Esophagus (tissue), 2 donors: ENCODE measurements around the gene FOXE3. TPM values are rescaled to one million over a fixed set of nuclear protein-coding genes. Genes with fewer than 3 reads are reported as not detected.

Source experiments
- H3K27ac ChIP-seq, 2 donors: one replicate each; pipeline ENCODE4 v1.5.1; 2013; ENCODE audit warnings: low read depth in 2 of 2, mild to moderate bottlenecking in 2 of 2, inconsistent platforms in 1 of 2, low read length in 1 of 2, moderate library complexity in 1 of 2
- H3K27me3 ChIP-seq, 2 donors: one replicate each; pipeline ENCODE4 v1.6.1; 2013; ENCODE audit warnings: low read length in 2 of 2, control low read depth in 1 of 2, mild to moderate bottlenecking in 1 of 2; ENCODE audit not compliant: insufficient read depth in 2 of 2, control insufficient read depth in 1 of 2
- H3K36me3 ChIP-seq, 2 donors: one replicate each; pipeline ENCODE4 v1.6.1; 2013; ENCODE audit warnings: low read length in 1 of 2; ENCODE audit not compliant: control insufficient read depth in 2 of 2, insufficient read depth in 2 of 2
- H3K4me1 ChIP-seq, 2 donors: one replicate each; pipeline ENCODE4 v1.6.1; 2013; ENCODE audit warnings: low read length in 1 of 2; ENCODE audit not compliant: control insufficient read depth in 2 of 2, insufficient read depth in 2 of 2
- H3K4me3 ChIP-seq, 2 donors: one replicate each; pipeline ENCODE4 v1.5.1; 2013; ENCODE audit warnings: low read length in 2 of 2, mild to moderate bottlenecking in 2 of 2, low read depth in 1 of 2, moderate library complexity in 1 of 2
- H3K9me3 ChIP-seq, 2 donors: one replicate each; pipeline ENCODE4 v1.6.1; 2013; ENCODE audit warnings: mild to moderate bottlenecking in 2 of 2, low read depth in 1 of 2, low read length in 1 of 2, moderate library complexity in 1 of 2; ENCODE audit not compliant: control insufficient read depth in 2 of 2, insufficient read depth in 1 of 2
- WGBS, 2 donors: extraction: QIAGEN DNeasy Blood & Tissue Kit; methylation state at CpG; one replicate each; pipeline ENCODE4 v1.1.7; 2013; 5-methylcytosine and 5-hydroxymethylcytosine counted together
- polyA plus RNA-seq, 2 donors: library from polyadenylated mRNA; stranded (reverse); fragments of 200-250 nt; gene quantifications; one replicate each; pipeline ENCODE4 v1.2.3, GENCODE V29; 2013
- donor health status: healthy with polysubstance abuse.
- donor health status: Bipolar disorder and iron deficiency.

The FOXE3 gene
- polyA plus RNA-seq, 2 donors: not detected

DNA sequence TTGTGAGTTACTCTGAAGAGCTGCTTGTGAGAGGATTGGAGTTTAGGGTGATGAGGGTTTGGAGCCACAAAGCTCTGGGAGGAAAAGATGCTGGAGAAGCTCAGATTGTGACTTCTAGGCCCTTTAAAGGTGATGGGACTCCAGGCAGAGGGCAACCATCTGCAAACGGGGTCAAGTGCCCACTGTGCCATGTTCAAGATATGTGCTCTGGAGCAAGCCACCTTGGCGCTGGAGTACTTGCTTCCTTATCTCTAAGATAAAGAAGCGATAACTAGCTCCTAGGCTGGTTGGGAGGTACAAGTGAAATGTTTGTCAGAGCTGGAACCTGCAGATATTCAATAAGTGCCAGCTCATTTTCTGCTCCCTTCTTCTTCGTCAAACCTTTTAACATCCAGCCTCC lies 14.3 kb upstream of the FOXE3 start:
- no peaks in the 10 kb centered on the region for H3K36me3 ChIP-seq
- peaks cover 0 to 3% of the 10 kb centered on the region in 2 donors for H3K9me3 ChIP-seq
- H3K4me1 ChIP-seq: peaks cover 0 to 2% of the 10 kb centered on the region in 2 donors
- no peak overlapping the region for H3K4me3 ChIP-seq
- no peak overlapping the region for H3K27ac ChIP-seq
- 84 to 89% methylated on average over 4 of the region's 4 CpGs for WGBS, 2 donors
- H3K27me3 ChIP-seq: no peaks in the 10 kb centered on the region

DNA sequence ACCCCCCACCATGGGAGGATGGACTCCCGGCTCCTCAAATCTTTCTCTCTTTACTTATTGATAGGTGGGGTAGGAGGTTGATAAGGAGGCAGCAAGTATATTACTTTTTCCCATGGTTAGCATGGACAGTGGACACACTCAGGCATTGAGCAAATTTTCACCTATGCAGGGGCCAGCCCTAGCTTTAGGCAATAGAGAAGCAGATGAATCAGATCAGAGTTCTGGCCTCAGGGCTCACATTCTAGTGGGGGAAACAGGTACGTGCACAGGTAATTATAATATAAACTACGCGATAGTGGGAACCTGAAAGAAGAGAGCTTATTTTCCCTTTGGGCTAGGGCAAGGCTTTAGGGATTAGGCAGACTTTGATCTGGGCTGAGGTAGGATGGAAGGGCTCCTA lies 13.5 kb upstream of the FOXE3 start:
- 72 to 76% methylated on average over 4 of the region's 4 CpGs for WGBS, 2 donors

DNA sequence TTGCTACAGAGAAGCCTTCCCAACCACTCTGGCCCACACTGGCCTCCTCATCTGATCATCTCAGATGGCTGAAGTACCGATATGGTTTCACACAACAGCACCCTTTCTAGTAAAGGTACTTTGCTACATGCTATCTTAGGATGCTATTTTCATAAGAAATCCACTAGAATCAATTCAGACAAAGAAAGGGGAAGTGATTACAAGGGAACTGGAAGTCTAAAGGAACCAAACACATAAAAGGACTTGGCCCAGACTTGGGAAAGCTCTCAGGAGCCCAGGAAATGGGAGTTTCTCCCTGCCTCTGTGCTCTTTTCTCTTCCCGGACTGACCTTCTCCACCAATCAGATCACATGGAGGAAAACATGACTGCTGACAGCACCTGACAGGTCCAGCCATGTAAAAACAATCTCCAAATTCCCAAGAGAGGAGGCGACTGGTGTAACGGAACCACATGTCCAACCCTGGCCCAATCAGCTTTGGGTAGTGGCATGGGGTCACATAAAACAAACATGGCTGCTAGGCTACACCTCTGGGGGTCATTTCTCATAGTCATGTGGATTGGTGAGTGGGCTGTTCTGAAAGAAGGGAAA lies 12.7 kb upstream of the FOXE3 start:
- 82 to 90% methylated on average over 4 of the region's 4 CpGs for WGBS, 2 donors
- no peaks in the 10 kb centered on the region for H3K27me3 ChIP-seq

More for the DNA sequence above, 13.5 kb upstream of the FOXE3 start:
- Histone ChIP-seq H3K27ac (no peak overlapping the region), H3K9me3 (peaks cover 0 to 3% of the 10 kb centered on the region in 2 donors), H3K4me1 (peaks cover 0 to 2% of the 10 kb centered on the region in 2 donors), H3K27me3 (no peaks in the 10 kb centered on the region), H3K36me3 (no peaks in the 10 kb centered on the region), H3K4me3 (no peak overlapping the region)

DNA sequence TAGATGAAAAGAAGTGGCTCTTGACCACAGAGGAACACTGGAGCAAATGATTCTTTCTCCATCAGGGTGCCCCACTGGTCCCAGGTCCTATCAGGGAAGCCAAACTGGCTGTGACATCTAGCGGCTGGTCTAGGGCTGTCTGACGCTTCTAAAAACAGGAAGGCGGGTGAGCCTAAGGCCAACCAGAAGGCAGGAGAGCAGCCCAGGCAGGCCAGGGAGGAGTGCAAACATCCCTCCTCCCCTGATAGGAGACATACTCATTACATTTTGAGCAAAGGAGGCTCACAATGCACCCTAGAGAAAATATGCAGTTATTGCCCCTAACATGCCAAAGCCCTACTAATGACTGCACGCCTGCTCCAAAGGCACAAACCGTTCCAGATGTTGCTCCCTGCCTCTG lies 10.4 kb upstream of the FOXE3 start:
- 79 to 82% methylated on average over 5 of the region's 5 CpGs for WGBS, 2 donors
- H3K9me3 ChIP-seq: peaks cover 0 to 3% of the 10 kb centered on the region in 2 donors
- no peaks in the 10 kb centered on the region for H3K36me3 ChIP-seq
- H3K4me1 ChIP-seq: peaks cover 0 to 2% of the 10 kb centered on the region in 2 donors
- no peaks in the 10 kb centered on the region for H3K27me3 ChIP-seq
- H3K4me3 ChIP-seq: no peak overlapping the region
- no peak overlapping the region for H3K27ac ChIP-seq

More for the DNA sequence above, 12.7 kb upstream of the FOXE3 start:
- no peaks in the 10 kb centered on the region for H3K36me3 ChIP-seq
- no peak overlapping the region for H3K4me3 ChIP-seq
- H3K4me1 ChIP-seq: peaks cover 0 to 2% of the 10 kb centered on the region in 2 donors
- peaks cover 0 to 3% of the 10 kb centered on the region in 2 donors for H3K9me3 ChIP-seq
- H3K27ac ChIP-seq: no peak overlapping the region

DNA sequence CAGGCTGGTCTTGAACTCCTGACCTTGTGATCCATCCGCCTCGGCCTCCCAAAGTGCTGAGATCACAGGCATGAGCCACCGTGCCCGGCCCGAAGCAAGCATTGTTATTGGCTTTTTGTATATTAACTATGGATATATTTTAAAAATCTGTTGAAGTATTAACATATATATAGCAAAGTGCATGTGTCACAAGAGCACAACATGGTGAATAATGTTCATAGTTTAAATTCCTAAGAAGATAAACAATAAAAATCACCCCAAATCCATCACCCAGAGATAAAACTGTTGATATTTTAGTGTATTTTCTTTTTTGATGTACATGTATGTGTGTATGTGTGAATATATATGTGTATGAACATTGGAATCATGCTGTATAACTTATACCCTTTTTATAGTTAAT lies 9.1 kb upstream of the FOXE3 start:
- H3K27me3 ChIP-seq: no peaks in the 10 kb centered on the region
- H3K36me3 ChIP-seq: no peaks in the 10 kb centered on the region
- no peak overlapping the region for H3K4me3 ChIP-seq
- no peak overlapping the region for H3K27ac ChIP-seq
- 91 to 96% methylated on average over 5 of the region's 5 CpGs for WGBS, 2 donors
- H3K9me3 ChIP-seq: peaks cover 0 to 3% of the 10 kb centered on the region in 2 donors
- H3K4me1 ChIP-seq: peaks cover 0 to 2% of the 10 kb centered on the region in 2 donors

DNA sequence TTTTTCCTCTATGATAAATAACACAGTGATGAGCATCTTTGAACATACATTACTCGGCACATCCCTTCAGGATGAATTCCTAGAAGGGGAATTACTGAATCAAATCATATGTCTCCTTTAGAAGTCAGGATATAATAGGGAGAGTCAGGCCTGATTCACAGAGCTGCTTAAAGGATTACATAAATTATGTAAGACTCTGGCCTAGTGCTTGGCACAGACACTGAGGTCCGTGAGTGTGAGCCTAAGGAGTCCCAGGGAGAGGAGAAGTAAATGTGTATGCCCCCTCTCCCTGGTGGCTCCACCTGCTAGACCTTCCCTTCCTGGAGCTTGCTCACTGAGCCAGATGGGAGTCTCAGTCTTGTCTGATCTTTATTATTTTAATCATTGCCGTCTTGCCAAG lies 8.6 kb upstream of the FOXE3 start:
- WGBS, 2 donors: 67 to 77% methylated on average over 3 of the region's 3 CpGs

DNA sequence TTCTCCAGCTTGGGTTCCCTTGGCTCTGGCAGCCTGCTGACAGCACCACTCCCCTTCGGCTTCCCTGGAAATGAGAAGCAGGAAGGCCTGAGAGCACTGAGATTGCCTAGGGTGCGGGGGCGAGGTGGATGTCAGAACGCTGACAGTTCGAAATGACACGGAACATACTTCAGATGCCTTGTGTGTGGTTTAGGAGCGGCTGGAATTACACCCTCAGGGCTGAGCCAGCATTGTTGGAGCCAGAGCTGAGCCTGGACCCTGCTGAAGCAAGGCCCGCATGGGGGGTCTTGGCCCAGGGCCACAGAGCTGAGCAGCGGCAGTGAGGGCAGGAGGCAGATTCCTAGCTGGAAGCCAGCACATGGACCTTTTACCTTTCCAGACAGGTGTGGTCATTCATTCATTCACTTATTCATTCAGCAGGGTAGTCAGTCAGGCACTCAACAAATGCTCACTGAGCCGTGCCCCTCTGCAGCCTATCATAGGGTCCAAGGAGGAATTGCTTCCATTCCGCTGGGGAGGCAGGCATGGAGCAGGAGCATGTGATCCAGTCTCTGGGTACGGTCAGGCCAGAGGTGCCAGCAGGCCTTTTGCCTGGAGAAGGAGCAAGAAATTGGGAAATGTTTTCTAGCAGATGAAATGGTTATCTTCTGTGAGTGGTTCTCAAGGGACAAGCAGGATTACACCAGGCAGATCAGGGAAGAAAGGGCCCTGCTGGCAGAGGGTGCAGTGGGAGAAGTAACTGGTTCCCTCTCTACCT lies 6.6 kb upstream of the FOXE3 start:
- WGBS, 2 donors: 62 to 66% methylated on average over 12 of the region's 12 CpGs
- Histone ChIP-seq H3K4me1 (peaks cover 0 to 2% of the 10 kb centered on the region in 2 donors), H3K9me3 (peaks cover 0 to 3% of the 10 kb centered on the region in 2 donors), H3K27ac (no peak overlapping the region), H3K27me3 (no peaks in the 10 kb centered on the region), H3K36me3 (no peaks in the 10 kb centered on the region), H3K4me3 (no peak overlapping the region)

More for the DNA sequence above, 8.6 kb upstream of the FOXE3 start:
- no peak overlapping the region for H3K27ac ChIP-seq
- peaks cover 0 to 2% of the 10 kb centered on the region in 2 donors for H3K4me1 ChIP-seq
- peaks cover 0 to 3% of the 10 kb centered on the region in 2 donors for H3K9me3 ChIP-seq
- no peaks in the 10 kb centered on the region for H3K27me3 ChIP-seq
- H3K36me3 ChIP-seq: no peaks in the 10 kb centered on the region
- no peak overlapping the region for H3K4me3 ChIP-seq

DNA sequence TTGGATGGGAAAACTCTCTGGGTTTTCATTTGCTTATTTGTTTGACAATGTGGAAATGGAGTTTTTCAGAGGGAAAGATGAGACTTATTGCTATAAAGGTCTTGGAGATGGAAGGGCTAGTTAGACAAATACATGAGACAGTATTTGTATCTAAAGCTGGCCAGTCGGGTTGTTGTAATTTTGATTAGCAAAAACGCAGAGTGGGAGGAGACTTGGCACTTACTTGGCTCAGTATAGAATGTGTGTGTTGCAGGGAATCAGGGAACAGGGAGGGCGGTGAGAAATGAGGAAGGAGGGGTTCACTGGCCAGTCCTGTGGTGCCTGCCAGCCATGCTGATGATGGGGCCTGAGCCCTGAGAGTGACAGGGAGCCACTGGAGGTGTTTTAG lies 6.0 kb upstream of the FOXE3 start:
- Histone ChIP-seq H3K4me3 (no peak overlapping the region), H3K36me3 (no peaks in the 10 kb centered on the region), H3K27ac (no peak overlapping the region), H3K27me3 (no peaks in the 10 kb centered on the region), H3K9me3 (peaks cover 0 to 2% of the 10 kb centered on the region in 2 donors), H3K4me1 (peaks cover 0 to 2% of the 10 kb centered on the region in 2 donors)
- WGBS, 2 donors: 54 to 60% methylated on average over 3 of the region's 3 CpGs

DNA sequence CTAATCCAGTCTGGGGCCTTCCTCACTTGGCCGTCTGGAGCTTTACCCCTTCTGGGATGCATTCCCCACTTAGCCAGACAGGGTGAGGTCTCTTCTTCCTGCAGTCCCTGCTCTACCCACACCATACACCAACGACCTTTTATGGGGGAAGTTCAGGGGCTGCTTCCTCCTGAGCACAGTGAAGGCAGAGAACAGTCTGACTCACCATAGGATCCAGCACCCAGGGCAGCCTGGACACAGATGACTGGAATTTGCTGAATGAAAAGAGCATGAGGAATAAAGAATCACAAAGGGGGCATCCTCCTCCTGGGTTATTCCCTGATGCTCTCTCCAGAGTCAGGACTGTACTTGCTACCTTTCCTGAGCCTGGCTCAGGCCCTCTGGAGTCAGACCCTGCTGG lies 4.6 kb upstream of the FOXE3 start:
- Histone ChIP-seq H3K27me3 (peaks cover 0 to under 1% of the 10 kb centered on the region in 2 donors), H3K4me1 (no peaks in the 10 kb centered on the region), H3K36me3 (no peaks in the 10 kb centered on the region), H3K27ac (no peak overlapping the region), H3K9me3 (peaks cover 0 to under 1% of the 10 kb centered on the region in 2 donors), H3K4me3 (no peak overlapping the region)
- 51 to 57% methylated on average over 2 of the region's 2 CpGs for WGBS, 2 donors
